A673 (cell line): ENCODE measurements around the gene TCF12. TPM values are rescaled to one million over a fixed set of nuclear protein-coding genes. Genes with fewer than 3 reads are reported as not detected.

Source experiments
- BruUV-seq: library from RNA; stranded (reverse); fragments of 400-500 nt; replicated peaks from 2 replicates; lab custom pipeline; 2021; lab: Mats Ljungman, UMichigan
- CTCF ChIA-PET: fragments of 300-600 bp; sonication (Branson Sonifier 250); formaldehyde crosslinking; loops from one replicate; lab custom pipeline; 2022; ENCODE audit warnings: antibody characterized with exemption; lab: Charles Lee
- POLR2A ChIA-PET: fragments of 300-600 bp; sonication (Branson Sonifier 250); formaldehyde crosslinking; loops from one replicate; lab custom pipeline; 2022; ENCODE audit warnings: antibody characterized with exemption; ENCODE audit not compliant: low non-redundant PET; lab: Charles Lee
- DNase-seq: peaks from one replicate; pipeline ENCODE4 v3.0.0-alpha.2; 2015; ENCODE audit warnings: low spot score
- H3K27ac ChIP-seq: fragments of 200-600 bp; sonication (generic); 2 replicates; pipeline ENCODE4 v1.5.1; 2016; ENCODE audit warnings: mixed run types, low read depth, mild to moderate bottlenecking, mixed read lengths, antibody characterized with exemption, low read length; ENCODE audit not compliant: poor library complexity, severe bottlenecking
- H3K27me3 ChIP-seq: fragments of 200-600 bp; sonication (generic); replicated peaks from 2 replicates; pipeline ENCODE4 v1.6.1; 2017; ENCODE audit warnings: mixed run types, low read depth, mild to moderate bottlenecking, mixed read lengths, antibody characterized with exemption, low read length; ENCODE audit not compliant: insufficient read depth, poor library complexity
- H3K36me3 ChIP-seq: fragments of 200-600 bp; sonication (generic); 2 replicates; pipeline ENCODE4 v1.6.1; 2016; ENCODE audit warnings: mixed run types, mild to moderate bottlenecking, mixed read lengths, antibody characterized with exemption, low read length; ENCODE audit not compliant: insufficient read depth, poor library complexity, severe bottlenecking
- H3K4me1 ChIP-seq: fragments of 200-600 bp; sonication (generic); 2 replicates; pipeline ENCODE4 v1.6.1; 2017; ENCODE audit warnings: mixed run types, mild to moderate bottlenecking, mixed read lengths, antibody characterized with exemption, low read length; ENCODE audit not compliant: insufficient read depth, poor library complexity, severe bottlenecking
- H3K4me3 ChIP-seq: fragments of 200-600 bp; sonication (generic); 2 replicates; pipeline ENCODE4 v1.5.1; 2016; ENCODE audit warnings: low read depth, mixed run types, mild to moderate bottlenecking, mixed read lengths, low read length; ENCODE audit not compliant: poor library complexity, severe bottlenecking
- H3K9me3 ChIP-seq: fragments of 200-600 bp; sonication (generic); 2 replicates; pipeline ENCODE4 v1.6.1; 2016; ENCODE audit warnings: mixed run types, low read depth, mild to moderate bottlenecking, mixed read lengths, antibody characterized with exemption, low read length; ENCODE audit not compliant: poor library complexity, severe bottlenecking
- CTCF ChIP-seq: fragments of 300-800, 200-600 bp; sonication (generic); conservative IDR thresholded peaks from 2 replicates; pipeline ENCODE4 v1.5.1; 2017; ENCODE audit warnings: low read depth, mild to moderate bottlenecking, antibody characterized with exemption, low read length, moderate library complexity, mixed read lengths
- EZH2 ChIP-seq: fragments of 200-600 bp; sonication (generic); IDR thresholded peaks from 2 replicates; pipeline ENCODE4 v1.6.1; 2017; ENCODE audit warnings: borderline replicate concordance, low read depth, mild to moderate bottlenecking, mixed read lengths, antibody characterized with exemption, low read length; ENCODE audit not compliant: poor library complexity, severe bottlenecking
- intact Hi-C: fragments of 100-400 bp; cut with micrococcal nuclease; formaldehyde crosslinking; loops from one replicate; pipeline ENCODE4 v1.10.0; 2022; ENCODE audit not compliant: unreplicated experiment
- total RNA-seq: library from RNA; stranded (reverse); gene quantifications from 2 replicates; pipeline ENCODE4 v1.2.3, GENCODE V29; 2021

Gene TCF12
- total RNA-seq, 1 experiment from 2014 or later: 351 TPM

GRCh38 chr15:57090496-57090859 lies 172.0 kb downstream of the TCF12 start:
- intact Hi-C loops: no loop called here
- no peaks in the 10 kb centered on the region for H3K27me3 ChIP-seq
- peaks cover 15% of the 10 kb centered on the region for H3K36me3 ChIP-seq
- ChIA-PET CTCF (no interaction called here), POLR2A (no interaction called here)
- no peaks in the 10 kb centered on the region for H3K9me3 ChIP-seq
- DNase-seq: peak; percentile 87
- no peak overlapping the region for H3K4me3 ChIP-seq
- no peak overlapping the region for H3K27ac ChIP-seq
- TF ChIP-seq CTCF: no peak
- no peak for TF ChIP-seq EZH2
- H3K4me1 ChIP-seq: peaks cover 44% of the 10 kb centered on the region
- no TSS peak for BruUV-seq

GRCh38 chr15:57091636-57092035 lies 173.2 kb downstream of the TCF12 start:
- H3K9me3 ChIP-seq: no peaks in the 10 kb centered on the region
- peaks cover 15% of the 10 kb centered on the region for H3K36me3 ChIP-seq
- no peaks in the 10 kb centered on the region for H3K27me3 ChIP-seq
- POLR2A ChIA-PET: no interaction called here
- TF ChIP-seq EZH2: no peak
- no peak for TF ChIP-seq CTCF
- H3K27ac ChIP-seq: no peak overlapping the region
- H3K4me1 ChIP-seq: peaks cover 44% of the 10 kb centered on the region
- no TSS peak for BruUV-seq
- CTCF ChIA-PET: no interaction called here
- intact Hi-C loops: no loop called here
- H3K4me3 ChIP-seq: no peak overlapping the region
- DNase-seq: no peak

GRCh38 chr15:57092252-57092651 lies 173.8 kb downstream of the TCF12 start:
- TF ChIP-seq EZH2 (no peak), CTCF (no peak)
- no TSS peak for BruUV-seq
- ChIA-PET CTCF (no interaction called here), POLR2A (no interaction called here)
- intact Hi-C loops: no loop called here
- no peak for DNase-seq
- Histone ChIP-seq H3K36me3 (peaks cover 15% of the 10 kb centered on the region), H3K9me3 (no peaks in the 10 kb centered on the region), H3K27me3 (no peaks in the 10 kb centered on the region), H3K4me1 (peaks cover 47% of the 10 kb centered on the region), H3K4me3 (no peak overlapping the region), H3K27ac (no peak overlapping the region)
